RWPE2 (cell line): ENCODE results near the gene NPNT.
A peak's percentile ranks its signal among the peaks of the same experiment; 100 is the strongest.

Experiments used
- ATAC-seq: fragments of 200-7000 bp; cut with Tn5 transposase; 3 replicates; pipeline ENCODE4 v1.9.1; 2021; ENCODE audit warnings: low read depth
- DNase-seq: peaks from one replicate; pipeline ENCODE4 v3.0.0-alpha.2; 2020; ENCODE audit warnings: low spot score
- H3K27ac ChIP-seq: fragments of 450-650 bp; 2 replicates; pipeline ENCODE4 v1.5.1; 2017; ENCODE audit warnings: mild to moderate bottlenecking; ENCODE audit not compliant: poor library complexity, severe bottlenecking
- H3K27me3 ChIP-seq: fragments of 250-450 bp; sonication (Bioruptor Pico); 2 replicates; pipeline ENCODE4 v1.5.1; 2021; ENCODE audit warnings: mild to moderate bottlenecking, moderate library complexity; ENCODE audit not compliant: insufficient read depth, poor library complexity, severe bottlenecking
- H3K36me3 ChIP-seq: fragments of 250-450 bp; sonication (Bioruptor Pico); 2 replicates; pipeline ENCODE4 v1.5.1; 2020; ENCODE audit warnings: low read depth, mild to moderate bottlenecking, moderate library complexity
- H3K4me1 ChIP-seq: fragments of 250-450 bp; sonication (Bioruptor Pico); 2 replicates; pipeline ENCODE4 v1.5.1; 2021; ENCODE audit warnings: mild to moderate bottlenecking, moderate library complexity; ENCODE audit not compliant: insufficient read depth, poor library complexity, severe bottlenecking
- H3K4me3 ChIP-seq: fragments of 250-450 bp; sonication (Bioruptor Pico); 2 replicates; pipeline ENCODE4 v1.5.1; 2021; ENCODE audit warnings: mild to moderate bottlenecking, moderate library complexity; ENCODE audit not compliant: severe bottlenecking
- H3K9me3 ChIP-seq: fragments of 250-450 bp; sonication (Bioruptor Pico); 2 replicates; pipeline ENCODE4 v1.5.1; 2021; ENCODE audit warnings: mild to moderate bottlenecking, moderate library complexity; ENCODE audit not compliant: severe bottlenecking
- TF ChIP-seq, protein P1 (sequence below): fragments of 450-650 bp; IDR thresholded peaks from one replicate; pipeline ENCODE4 v1.5.1; 2017; ENCODE audit warnings: mild to moderate bottlenecking, moderate library complexity; ENCODE audit not compliant: poor library complexity, severe bottlenecking

The NPNT gene

DNA sequence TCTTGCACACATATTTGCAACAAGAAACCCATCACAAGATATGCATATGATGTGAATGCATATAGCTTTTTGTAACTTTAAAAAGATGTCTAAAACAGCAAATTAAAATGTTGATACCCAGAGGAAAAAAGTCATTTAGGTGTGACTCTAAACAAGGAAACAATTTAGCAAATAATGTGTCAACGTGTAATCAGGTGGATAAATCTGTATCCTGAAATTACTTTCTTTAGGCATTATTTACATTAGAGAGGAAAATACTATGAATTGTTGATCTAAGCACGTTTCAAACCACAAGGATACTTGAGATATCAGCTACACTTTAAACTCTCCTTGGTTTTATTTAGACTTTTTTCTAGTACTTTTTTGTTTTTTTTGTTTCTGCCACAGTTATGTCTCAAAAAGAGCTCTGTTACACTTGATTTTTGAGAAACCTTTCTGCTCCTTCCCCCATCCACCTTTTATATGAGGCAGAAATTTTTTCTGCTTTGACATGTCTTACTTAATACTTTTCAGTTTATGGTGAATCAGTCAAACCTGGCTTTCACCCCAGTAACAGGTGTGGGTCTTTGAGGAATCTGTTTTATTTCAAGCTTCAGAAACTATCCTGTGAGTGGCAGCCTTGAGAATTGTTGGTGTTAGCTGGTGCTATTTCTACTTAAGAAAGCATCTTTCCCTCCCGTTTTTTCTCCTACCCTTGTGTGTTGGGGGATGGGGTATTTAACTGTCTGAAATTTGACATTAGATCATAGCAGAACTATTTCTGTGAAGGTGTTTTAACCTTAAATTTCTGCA lies 1.9 kb downstream of the NPNT start:
- Histone ChIP-seq H3K9me3 (no peaks in the 10 kb centered on the region), H3K4me3 (no peak overlapping the region), H3K27me3 (peaks cover 27% of the 10 kb centered on the region), H3K36me3 (no peaks in the 10 kb centered on the region), H3K4me1 (peaks cover 10% of the 10 kb centered on the region), H3K27ac (no peak overlapping the region)
- no peak for DNase-seq
- ATAC-seq: peak; percentile 28; the same call in 2 of the 3 replicates
- TF ChIP-seq, protein P1, sequence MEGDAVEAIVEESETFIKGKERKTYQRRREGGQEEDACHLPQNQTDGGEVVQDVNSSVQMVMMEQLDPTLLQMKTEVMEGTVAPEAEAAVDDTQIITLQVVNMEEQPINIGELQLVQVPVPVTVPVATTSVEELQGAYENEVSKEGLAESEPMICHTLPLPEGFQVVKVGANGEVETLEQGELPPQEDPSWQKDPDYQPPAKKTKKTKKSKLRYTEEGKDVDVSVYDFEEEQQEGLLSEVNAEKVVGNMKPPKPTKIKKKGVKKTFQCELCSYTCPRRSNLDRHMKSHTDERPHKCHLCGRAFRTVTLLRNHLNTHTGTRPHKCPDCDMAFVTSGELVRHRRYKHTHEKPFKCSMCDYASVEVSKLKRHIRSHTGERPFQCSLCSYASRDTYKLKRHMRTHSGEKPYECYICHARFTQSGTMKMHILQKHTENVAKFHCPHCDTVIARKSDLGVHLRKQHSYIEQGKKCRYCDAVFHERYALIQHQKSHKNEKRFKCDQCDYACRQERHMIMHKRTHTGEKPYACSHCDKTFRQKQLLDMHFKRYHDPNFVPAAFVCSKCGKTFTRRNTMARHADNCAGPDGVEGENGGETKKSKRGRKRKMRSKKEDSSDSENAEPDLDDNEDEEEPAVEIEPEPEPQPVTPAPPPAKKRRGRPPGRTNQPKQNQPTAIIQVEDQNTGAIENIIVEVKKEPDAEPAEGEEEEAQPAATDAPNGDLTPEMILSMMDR: peak; percentile 17

DNA sequence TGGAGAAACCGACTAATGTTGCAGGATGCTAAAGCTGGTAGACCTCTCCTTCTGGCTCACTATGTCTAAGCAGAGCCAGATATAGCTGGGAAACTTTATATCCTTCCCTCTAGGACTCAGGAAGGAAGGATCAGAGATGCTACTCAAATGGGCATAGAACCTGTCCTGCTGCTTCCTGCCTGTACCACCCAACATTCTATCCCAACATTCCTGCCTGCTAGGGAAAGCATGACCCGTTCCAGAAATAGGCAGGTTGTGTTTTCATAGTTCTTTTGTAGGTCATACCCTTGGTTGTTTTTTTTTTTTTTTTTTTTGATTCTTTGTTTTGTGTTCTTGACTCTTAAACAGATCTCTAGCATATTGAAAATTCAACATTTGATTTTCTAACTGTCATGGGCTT lies 5.3 kb downstream of the NPNT start:
- H3K27me3 ChIP-seq: peaks cover 18% of the 10 kb centered on the region

GRCh38 chr4:105902550-105903262 lies 7.4 kb downstream of the NPNT start:
- H3K36me3 ChIP-seq: no peaks in the 10 kb centered on the region
- no peaks in the 10 kb centered on the region for H3K4me1 ChIP-seq
- ATAC-seq: no peak
- TF ChIP-seq, protein P1: no peak
- H3K9me3 ChIP-seq: no peaks in the 10 kb centered on the region
- no peaks in the 10 kb centered on the region for H3K27me3 ChIP-seq
- no peak for DNase-seq
- H3K4me3 ChIP-seq: no peak overlapping the region
- no peak overlapping the region for H3K27ac ChIP-seq

More for the DNA sequence above, 5.3 kb downstream of the NPNT start:
- H3K36me3 ChIP-seq: no peaks in the 10 kb centered on the region
- no peaks in the 10 kb centered on the region for H3K9me3 ChIP-seq
- DNase-seq (no peak), ATAC-seq (no peak)
- no peak overlapping the region for H3K4me3 ChIP-seq
- H3K4me1 ChIP-seq: peaks cover 10% of the 10 kb centered on the region
- TF ChIP-seq, protein P1: no peak
- H3K27ac ChIP-seq: no peak overlapping the region

GRCh38 chr4:105909787-105910281 lies 14.6 kb downstream of the NPNT start:
- H3K27ac ChIP-seq: peak overlapping the region; percentile 72
- TF ChIP-seq, protein P1: no peak
- no peaks in the 10 kb centered on the region for H3K9me3 ChIP-seq
- peak; percentile 68 for DNase-seq
- no peaks in the 10 kb centered on the region for H3K27me3 ChIP-seq
- no peak overlapping the region for H3K4me3 ChIP-seq
- peak; percentile 100 for ATAC-seq
- peaks cover 14% of the 10 kb centered on the region for H3K4me1 ChIP-seq
- H3K36me3 ChIP-seq: no peaks in the 10 kb centered on the region

- no peak overlapping the region for H3K4me3 ChIP-seq
- ATAC-seq (no peak), DNase-seq (no peak)
- H3K27ac ChIP-seq: no peak overlapping the region
- H3K27me3 ChIP-seq: no peaks in the 10 kb centered on the region
- H3K9me3 ChIP-seq: no peaks in the 10 kb centered on the region
- no peaks in the 10 kb centered on the region for H3K36me3 ChIP-seq
- TF ChIP-seq, protein P1: no peak
- H3K4me1 ChIP-seq: peaks cover 14% of the 10 kb centered on the region
Measured at GRCh38 chr4:105911426-105911825, 16.2 kb downstream of the NPNT start.
